Psoas muscle (tissue), 8 donors: ENCODE measurements around the gene E2F6. TPM values are rescaled to one million over a fixed set of nuclear protein-coding genes. Genes with fewer than 3 reads are reported as not detected.

ENCODE experiments used
- ATAC-seq, 4 donors: fragments of 200-7000 bp; cut with Tn5 transposase; one replicate each; pipeline ENCODE4 v1.9.1; 2020; ENCODE audit warnings: moderate library complexity in 3 of 4, mild to moderate bottlenecking in 2 of 4
- DNase-seq, 2 donors: peaks; one replicate each; pipeline ENCODE4 v3.0.0-alpha.2; 2020
- H3K27ac ChIP-seq: fragments of 200-600 bp; one replicate; pipeline ENCODE4 v1.8.0; 2022
- H3K27me3 ChIP-seq, 3 donors: fragments of 200-600 bp in 1 of 3; one replicate each; pipeline versions ENCODE4 v1.6.1 to v1.8.0; 2013 to 2022; ENCODE audit warnings: low read length in 2 of 3, mild to moderate bottlenecking in 2 of 3, moderate library complexity in 1 of 3; ENCODE audit not compliant: insufficient read depth in 3 of 3
- H3K36me3 ChIP-seq, 2 donors: fragments of 200-600 bp in 1 of 2; one replicate each; pipeline versions ENCODE4 v1.6.1 to v1.8.0; 2013 to 2022; ENCODE audit warnings: low read depth in 1 of 2, mild to moderate bottlenecking in 1 of 2, moderate library complexity in 1 of 2; ENCODE audit not compliant: insufficient read depth in 1 of 2
- H3K4me1 ChIP-seq: fragments of 200-600 bp; one replicate; pipeline ENCODE4 v1.8.0; 2022
- H3K4me3 ChIP-seq: fragments of 200-600 bp; one replicate; pipeline ENCODE4 v1.8.0; 2022; ENCODE audit warnings: mild to moderate bottlenecking
- H3K9me3 ChIP-seq: fragments of 200-600 bp; one replicate; pipeline ENCODE4 v1.8.0; 2022
- WGBS, 3 donors: extraction: QIAGEN DNeasy Blood & Tissue Kit; methylation state at CpG; one replicate each; pipeline versions ENCODE4 v1.1.6 to v1.1.7; 2013; 5-methylcytosine and 5-hydroxymethylcytosine counted together
- intact Hi-C, 2 donors: fragments of 100-400 bp; cut with DNase I; formaldehyde crosslinking; loops; one replicate each; pipeline versions ENCODE4 v1.11.0 to v1.14.2; 2022
- polyA plus RNA-seq, 3 donors: library from polyadenylated mRNA; stranded (reverse); fragments of 200-250 nt; gene quantifications; one replicate each; pipeline ENCODE4 v1.2.3, GENCODE V29; 2013
- total RNA-seq, 4 donors: library from RNA; stranded (reverse); fragmentation: NEBNext Ultra II Directional in 2 of 4; extraction: Animal tissue kit (Norgen Biotek cat#: 25700) in 2 of 4; gene quantifications; one replicate each; pipeline versions ENCODE4 v1.2.1 to v1.2.4, GENCODE V29; 2021 to 2023
- TF ChIP-seq, protein P1 (sequence below): fragments of 200-600 bp; IDR thresholded peaks from one replicate; pipeline ENCODE4 v1.8.0; 2022; ENCODE audit warnings: antibody characterized with exemption
- donor health status: healthy with polysubstance abuse.
- donor health status: DM: no; HTN: no; CAD: no; lungs with moderate emphysema.
- donor health status: Bipolar disorder and iron deficiency.
- donor health status: healthy.
- donor health status: DM: yes; HTN: yes; CAD: no.
- donor health status: DM: no; HTN: no; CAD: no.
- donor health status: DM: no; HTN: no; CAD: no.
- donor health status: DM: yes; HTN: yes; CAD: no.

The E2F6 gene
- total and polyA plus RNA-seq, 7 donors, result 19.5 to 56.4 (median 31.3) TPM

DNA sequence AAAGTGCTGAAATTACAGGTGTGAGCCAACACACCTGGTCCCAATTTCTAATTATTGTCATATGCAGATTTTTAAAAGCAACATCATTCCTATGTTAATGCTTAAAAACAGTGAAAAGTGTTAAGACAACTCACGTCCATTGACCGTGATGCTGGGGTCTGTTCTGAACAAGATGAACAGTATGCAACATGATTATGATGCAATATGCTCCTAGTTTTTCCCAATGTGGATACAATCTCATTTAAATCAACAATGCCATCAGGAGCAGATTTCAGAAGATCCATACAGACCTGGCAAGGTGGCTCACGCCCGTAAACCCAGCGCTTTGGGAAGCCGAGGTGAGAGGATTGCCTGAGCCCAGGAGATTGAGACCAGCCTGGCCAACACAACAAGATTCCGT is 31.5 kb downstream of the E2F6 start:
- Histone ChIP-seq H3K36me3 (peaks cover 0 to 3% of the 10 kb centered on the region in 2 donors), H3K4me1 (no peaks in the 10 kb centered on the region), H3K27me3 (no peaks in the 10 kb centered on the region), H3K4me3 (no peak overlapping the region), H3K9me3 (no peaks in the 10 kb centered on the region), H3K27ac (no peak overlapping the region)
- DNase-seq, result no peak
- intact Hi-C loops, result no loop called here
- 94 to 97% (median 96%) methylated on average over 7 of the region's 7 CpGs for WGBS, 3 donors
- TF ChIP-seq, protein P1, sequence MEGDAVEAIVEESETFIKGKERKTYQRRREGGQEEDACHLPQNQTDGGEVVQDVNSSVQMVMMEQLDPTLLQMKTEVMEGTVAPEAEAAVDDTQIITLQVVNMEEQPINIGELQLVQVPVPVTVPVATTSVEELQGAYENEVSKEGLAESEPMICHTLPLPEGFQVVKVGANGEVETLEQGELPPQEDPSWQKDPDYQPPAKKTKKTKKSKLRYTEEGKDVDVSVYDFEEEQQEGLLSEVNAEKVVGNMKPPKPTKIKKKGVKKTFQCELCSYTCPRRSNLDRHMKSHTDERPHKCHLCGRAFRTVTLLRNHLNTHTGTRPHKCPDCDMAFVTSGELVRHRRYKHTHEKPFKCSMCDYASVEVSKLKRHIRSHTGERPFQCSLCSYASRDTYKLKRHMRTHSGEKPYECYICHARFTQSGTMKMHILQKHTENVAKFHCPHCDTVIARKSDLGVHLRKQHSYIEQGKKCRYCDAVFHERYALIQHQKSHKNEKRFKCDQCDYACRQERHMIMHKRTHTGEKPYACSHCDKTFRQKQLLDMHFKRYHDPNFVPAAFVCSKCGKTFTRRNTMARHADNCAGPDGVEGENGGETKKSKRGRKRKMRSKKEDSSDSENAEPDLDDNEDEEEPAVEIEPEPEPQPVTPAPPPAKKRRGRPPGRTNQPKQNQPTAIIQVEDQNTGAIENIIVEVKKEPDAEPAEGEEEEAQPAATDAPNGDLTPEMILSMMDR, result no peak
- ATAC-seq, result no peak

DNA sequence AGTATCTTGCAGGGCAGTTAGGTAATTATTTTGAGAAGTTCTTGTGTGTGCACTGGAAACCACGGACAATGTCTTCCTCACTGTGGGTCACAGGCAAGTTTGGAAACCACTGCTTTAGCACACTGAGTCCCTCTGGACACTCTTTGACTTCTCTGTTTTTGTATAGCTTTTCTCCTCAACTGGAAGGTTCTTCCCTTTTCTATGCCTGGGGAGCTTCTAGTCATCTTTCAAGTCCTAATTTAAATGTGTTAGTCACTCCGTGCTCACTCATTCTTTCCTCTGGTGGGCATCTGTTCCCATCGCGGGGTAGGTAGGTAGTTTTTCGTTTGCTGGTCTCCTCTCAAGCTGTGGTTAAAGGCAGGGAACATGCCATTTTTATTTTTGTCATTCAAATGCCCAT is 32.1 kb downstream of the E2F6 start:
- 90 to 95% (median 92%) methylated on average over 5 of the region's 5 CpGs for WGBS, 3 donors

DNA sequence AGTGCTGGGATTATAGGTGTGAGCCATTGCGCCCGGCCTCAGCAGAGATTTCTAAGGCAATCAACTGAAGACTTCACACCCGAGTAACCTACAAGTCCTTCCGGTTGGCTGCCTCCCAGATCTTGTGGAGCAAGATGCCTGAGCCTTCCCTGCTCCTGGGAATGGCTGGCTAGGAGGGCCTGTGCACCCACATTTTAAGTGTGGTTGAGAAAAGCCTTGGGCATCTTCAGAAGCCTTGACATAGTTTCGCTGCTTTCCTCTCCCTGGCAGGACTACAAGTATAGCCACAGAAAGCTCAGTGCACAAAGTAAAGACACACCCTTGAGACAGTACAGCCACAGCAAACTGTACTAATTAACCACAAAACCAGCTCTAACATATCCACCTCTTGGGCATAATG is 35.2 kb downstream of the E2F6 start:
- intact Hi-C loops, result no loop called here
- no peak for ATAC-seq
- 87 to 96% (median 90%) methylated on average over 5 of the region's 5 CpGs for WGBS, 3 donors

More for the DNA sequence above, 32.1 kb downstream of the E2F6 start:
- Histone ChIP-seq H3K4me3 (no peak overlapping the region), H3K36me3 (peaks cover 0 to 3% of the 10 kb centered on the region in 2 donors), H3K4me1 (no peaks in the 10 kb centered on the region), H3K9me3 (no peaks in the 10 kb centered on the region), H3K27me3 (no peaks in the 10 kb centered on the region), H3K27ac (no peak overlapping the region)
- TF ChIP-seq, protein P1, result no peak
- ATAC-seq, result no peak
- DNase-seq, result no peak
- intact Hi-C loops, result no loop called here

DNA sequence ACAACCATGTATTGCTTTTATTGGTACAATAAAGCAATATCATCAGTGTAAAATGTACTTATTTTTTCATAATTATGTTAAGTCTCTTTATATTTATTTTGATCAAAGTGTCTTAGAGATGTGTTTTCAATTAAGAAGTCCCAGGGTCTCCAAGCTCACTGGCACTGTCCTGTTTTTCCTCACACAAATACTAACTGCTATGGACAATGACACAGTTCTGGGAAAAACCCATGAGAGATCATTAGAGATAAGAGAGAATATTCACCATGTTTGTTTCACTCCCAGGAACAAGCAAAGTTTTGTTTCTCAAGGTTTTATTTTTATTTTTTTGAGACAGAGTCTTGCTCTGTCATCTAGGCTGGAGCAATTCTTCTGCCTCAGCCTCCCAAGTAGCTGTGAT is 38.7 kb downstream of the E2F6 start:
- Histone ChIP-seq H3K4me3 (no peak overlapping the region), H3K4me1 (no peaks in the 10 kb centered on the region), H3K27ac (no peak overlapping the region), H3K27me3 (no peaks in the 10 kb centered on the region), H3K36me3 (no peaks in the 10 kb centered on the region), H3K9me3 (no peaks in the 10 kb centered on the region)
- no peak for DNase-seq
- TF ChIP-seq, protein P1, result no peak
- no peak for ATAC-seq
- intact Hi-C loops, result no loop called here

More for the DNA sequence above, 35.2 kb downstream of the E2F6 start:
- H3K36me3 ChIP-seq, result no peaks in the 10 kb centered on the region
- no peaks in the 10 kb centered on the region for H3K27me3 ChIP-seq
- DNase-seq, result no peak
- H3K27ac ChIP-seq, result no peak overlapping the region
- H3K4me1 ChIP-seq, result no peaks in the 10 kb centered on the region
- H3K9me3 ChIP-seq, result no peaks in the 10 kb centered on the region
- no peak overlapping the region for H3K4me3 ChIP-seq
- TF ChIP-seq, protein P1, result no peak

DNA sequence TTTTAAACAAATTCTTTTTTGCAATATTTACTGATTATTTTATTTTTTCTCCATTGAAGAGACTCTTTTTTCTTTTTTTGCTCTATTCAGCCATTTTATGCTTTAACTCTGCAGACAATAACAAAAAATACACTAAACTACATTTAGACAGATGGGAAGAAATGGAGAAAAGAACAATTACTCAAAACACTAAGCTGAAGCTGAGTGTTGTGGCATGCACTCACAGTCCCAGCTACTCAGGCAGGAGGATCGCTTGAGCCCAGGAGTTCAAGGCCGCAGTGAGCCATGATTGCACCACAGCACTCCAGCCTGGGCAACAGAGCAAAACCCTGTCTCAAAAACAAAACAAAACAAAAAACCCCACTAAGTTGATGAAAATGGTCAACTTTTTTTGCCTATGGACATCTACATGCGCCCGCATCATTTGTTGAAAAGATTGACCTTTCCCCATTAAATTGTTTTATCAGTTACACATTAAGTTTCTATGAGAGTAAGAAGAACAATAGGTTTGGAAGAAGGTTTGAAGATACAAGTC is 43.0 kb downstream of the E2F6 start:
- Histone ChIP-seq H3K4me1 (peaks cover 19% of the 10 kb centered on the region), H3K27me3 (no peaks in the 10 kb centered on the region), H3K36me3 (no peaks in the 10 kb centered on the region), H3K27ac (peak overlapping the region; percentile 80), H3K9me3 (no peaks in the 10 kb centered on the region), H3K4me3 (no peak overlapping the region)
- WGBS, 3 donors, result 96 to 98% (median 96%) methylated on average over 4 of the region's 4 CpGs
- TF ChIP-seq, protein P1, result no peak
- no peak for ATAC-seq
- intact Hi-C loops, result no loop called here
- no peak for DNase-seq
